NCI-H1092 (cell line): ENCODE measurements around the gene CHD1L.
A peak's percentile ranks its signal among the peaks of the same experiment; 100 is the strongest.
"Not testable (repeated sequence)": the region's sequence is repeated elsewhere in the genome, so short reads cannot be mapped to it uniquely, and the experiment has no call there.

ENCODE experiments used
- DNase-seq: peaks from one replicate; lab custom pipeline; 2025; lab: John Stamatoyannopoulos, UW

The CHD1L gene

DNA sequence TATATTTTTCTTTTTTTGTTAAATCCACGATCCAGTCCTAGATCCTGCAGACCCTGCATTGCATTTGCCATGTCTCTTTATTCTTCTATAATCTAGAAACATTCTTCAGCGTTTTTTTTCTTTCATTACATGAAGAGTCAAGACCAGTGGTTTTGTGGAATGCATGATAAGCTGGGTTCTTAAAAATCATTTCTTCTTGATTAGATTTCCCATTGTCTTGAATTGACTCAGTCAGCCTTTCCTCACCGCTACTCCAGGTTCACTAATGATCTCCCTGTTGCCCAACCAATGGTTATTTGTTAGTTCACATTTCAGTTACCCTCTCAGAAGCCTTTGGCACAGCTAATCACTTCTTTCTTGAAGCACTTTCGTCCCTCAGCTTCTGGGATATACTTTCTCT, 25.2 kb downstream of the CHD1L start:
- DNase-seq: no peak

GRCh38 chr1:147270721-147271120, 28.2 kb downstream of the CHD1L start:
- no peak for DNase-seq

DNA sequence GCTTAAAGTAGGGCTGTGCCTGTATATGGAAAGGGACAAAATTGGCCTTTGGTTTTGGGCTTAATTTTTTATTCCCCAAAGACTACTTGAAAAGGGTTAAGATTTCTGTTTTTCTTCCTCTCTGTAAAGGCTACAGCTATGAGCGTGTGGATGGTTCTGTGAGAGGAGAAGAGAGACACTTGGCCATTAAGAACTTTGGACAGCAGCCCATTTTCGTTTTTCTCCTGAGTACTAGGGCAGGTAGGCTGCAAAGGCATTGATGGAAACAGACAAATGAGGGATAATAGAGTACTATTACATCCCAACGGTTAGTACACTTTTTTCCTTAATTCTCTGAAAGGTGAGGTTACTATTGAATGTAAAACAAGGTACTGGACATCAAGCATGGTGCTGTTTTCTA, 29.6 kb downstream of the CHD1L start:
- no peak for DNase-seq

DNA sequence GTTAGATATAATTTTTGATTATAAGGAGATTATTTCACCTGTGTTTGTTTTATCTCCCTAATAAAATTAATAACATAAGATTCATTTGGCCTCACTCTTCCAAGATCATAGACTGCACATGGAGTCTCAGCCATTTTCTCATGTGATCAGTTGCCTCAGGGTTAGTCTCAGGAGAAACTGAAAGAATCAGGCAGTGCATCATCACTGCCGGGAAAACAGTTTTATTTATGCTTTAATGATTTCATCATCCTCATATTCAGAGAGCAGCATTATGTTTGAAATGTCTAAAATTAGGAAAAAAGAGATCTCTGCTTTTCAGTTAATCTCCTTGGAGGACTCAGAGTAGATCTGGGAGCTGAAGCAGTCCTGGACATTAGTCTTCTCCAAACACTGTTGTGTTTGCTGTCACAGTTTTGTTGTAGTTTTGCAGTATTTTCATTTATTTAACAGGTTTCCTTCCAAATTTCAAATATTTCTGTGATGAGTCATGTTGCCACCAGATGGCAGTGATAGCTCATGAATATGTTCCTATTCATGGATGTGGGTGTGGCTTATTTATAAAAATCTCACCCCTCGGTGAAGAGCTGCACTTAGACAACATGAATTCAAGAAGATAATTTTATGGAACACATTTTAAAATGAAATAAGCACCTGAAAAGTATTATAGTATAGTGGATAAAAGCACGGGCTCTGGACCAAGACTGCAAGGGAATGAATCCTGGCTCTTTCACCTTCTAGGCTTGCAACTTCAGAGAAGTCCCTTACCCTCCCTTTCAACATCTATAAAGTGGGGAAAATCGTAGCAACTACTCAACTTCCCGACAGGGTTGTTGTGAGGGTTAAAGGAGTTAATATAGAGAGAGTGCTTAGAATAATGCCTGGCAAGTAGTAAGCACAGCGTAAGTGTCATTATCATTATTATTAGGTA, 31.2 kb downstream of the CHD1L start:
- peak; percentile 51 for DNase-seq

GRCh38 chr1:147281950-147282349, 39.5 kb downstream of the CHD1L start:
- DNase-seq: no peak

- DNase-seq: no peak
Observed at GRCh38 chr1:147283011-147283410, 40.5 kb downstream of the CHD1L start.

DNA sequence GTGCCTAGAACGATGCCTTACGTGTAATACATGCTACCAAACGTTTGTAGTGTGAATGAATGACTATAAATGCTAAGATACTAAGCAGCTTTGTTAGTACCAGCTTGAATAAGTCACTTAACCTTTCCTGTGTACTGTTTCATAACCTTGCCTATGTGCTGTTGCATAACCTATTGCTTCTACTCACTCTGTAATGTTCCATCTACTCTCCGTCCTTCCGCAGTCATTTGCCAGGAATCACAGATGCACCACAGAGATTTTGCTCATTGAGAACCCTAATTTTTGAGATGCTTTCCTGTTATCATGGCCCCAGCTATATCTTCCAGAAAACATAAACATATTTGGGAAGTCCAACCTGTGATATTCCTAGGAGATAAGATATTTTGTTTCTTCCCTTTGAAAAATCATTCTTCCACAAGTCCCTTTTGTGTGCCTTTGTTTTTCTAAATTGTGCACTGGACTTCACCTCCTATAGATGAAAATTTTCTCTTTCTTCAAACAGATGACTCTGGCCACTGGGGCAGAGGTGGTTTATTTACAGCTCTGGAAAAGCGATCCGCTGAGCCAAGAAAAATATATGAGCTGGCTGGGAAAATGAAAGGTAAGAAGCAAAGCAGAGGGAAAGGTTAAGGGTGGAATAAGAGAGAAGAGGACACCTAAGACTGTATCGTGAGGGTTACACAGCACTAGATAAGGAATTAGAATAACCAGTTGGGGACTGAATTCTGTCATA, 44.8 kb downstream of the CHD1L start:
- no peak for DNase-seq

DNA sequence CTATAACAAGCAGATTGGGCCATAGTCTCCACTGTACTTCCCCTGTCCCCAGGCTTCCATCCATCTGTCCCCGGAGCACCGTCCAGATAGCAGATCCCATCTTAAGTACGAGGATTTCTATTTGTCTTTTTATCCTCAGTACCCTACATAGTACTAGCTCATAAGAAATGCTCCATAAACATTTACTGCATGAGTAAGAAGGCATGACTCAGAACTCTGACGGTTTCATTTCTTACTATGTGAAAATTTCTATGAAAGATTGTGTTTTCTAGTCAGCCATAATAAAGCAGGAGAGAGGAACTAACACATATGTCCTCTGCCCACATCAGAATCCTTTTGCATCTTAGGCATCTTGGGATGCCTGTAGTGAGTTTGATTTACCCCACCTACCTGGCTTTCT, 49.5 kb downstream of the CHD1L start:
- no peak for DNase-seq

- no peak for DNase-seq
Observed at GRCh38 chr1:147292631-147293251, 50.3 kb downstream of the CHD1L start.

DNA sequence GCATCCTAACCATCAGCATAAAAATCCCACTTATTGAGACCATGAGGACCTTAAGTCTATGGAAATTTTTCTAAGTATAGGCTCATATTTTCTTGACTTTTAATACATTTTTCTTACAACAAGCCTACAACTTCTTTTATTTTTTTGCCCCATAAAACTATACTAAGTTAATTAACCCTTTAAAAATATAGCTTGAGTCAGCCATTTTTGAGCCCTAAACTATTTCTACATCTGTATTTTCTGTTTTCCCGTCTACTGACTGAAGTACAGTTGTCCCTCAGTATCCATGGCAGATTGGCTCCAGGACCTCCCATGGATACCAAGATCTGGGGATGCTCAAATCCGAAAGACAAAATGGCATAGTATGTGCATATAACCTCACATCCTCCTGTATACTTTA, 55.0 kb downstream of the CHD1L start:
- DNase-seq: no peak

- DNase-seq: not testable (repeated sequence)
Observed at GRCh38 chr1:147305803-147306202, 63.3 kb downstream of the CHD1L start.

GRCh38 chr1:147316968-147317367, 74.5 kb downstream of the CHD1L start:
- no peak for DNase-seq

DNA sequence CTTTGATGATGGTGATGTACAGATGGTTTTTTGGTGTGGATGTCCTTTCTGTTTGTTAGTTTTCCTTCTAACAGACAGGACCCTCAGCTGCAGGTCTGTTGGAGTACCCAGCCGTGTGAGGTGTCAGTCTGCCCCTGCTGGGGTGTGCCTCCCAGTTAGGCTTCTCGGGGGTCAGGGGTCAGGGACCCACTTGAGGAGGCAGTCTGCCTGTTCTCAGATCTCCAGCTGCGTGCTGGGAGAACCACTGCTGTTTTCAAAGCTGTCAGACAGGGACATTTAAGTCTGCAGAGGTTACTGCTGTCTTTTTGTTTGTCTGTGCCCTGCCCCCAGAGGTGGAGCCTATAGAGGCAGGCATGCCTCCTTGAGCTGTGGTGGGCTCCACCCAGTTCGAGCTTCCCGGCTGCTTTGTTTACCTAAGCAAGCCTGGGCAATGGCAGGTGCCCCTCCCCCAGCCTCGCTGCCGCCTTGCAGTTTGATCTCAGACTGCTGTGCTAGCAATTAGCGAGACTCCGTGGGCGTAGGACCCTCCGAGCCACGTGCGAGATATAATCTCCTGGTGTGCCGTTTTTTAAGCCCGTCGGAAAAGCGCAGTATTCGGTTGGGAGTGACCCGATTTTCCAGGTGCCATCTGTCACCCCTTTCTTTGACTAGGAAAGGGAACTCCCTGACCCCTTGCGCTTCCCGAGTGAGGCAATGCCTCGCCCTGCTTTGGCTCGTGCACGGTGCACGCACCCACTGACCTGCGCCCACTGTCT, 84.6 kb downstream of the CHD1L start:
- not testable (repeated sequence) for DNase-seq

DNA sequence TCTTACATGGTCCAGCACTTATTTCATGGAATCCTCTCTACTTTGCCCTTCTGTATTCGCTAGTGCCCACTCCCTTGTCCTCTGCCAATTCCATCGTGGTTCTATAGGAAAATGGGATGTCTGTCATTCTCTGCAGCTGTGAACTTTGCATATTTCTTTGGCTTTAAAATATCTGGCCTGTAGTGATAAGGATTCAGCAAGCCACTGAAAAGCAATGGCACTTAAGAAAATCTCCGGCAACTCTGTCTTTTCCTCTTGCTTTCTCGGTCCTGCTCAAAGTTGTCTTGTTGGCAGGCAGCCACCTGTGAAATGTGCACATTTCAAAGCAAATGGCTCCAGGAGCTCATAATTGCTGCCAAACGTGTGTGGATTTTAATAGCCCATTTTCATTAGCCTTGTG, 91.8 kb downstream of the CHD1L start:
- DNase-seq: no peak

DNA sequence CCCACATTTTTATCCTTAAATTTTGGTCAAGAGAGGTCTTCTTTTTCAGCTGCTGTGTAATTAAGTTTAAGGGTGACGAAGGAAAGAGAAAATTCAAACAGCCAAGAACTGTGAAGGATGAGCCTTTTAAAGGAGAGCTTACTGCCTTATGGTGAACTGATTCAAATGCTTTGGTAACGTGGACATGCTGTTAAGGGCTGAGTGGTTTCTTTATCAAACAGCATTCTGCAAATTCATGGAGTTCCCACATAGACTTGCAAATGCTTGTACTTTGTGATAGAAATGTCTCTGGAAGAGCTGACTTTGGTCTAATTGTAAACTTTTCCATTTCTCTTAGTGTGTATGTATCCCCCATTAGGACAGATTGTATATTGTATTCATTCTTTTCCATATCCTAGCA, 93.8 kb downstream of the CHD1L start:
- DNase-seq: no peak

DNA sequence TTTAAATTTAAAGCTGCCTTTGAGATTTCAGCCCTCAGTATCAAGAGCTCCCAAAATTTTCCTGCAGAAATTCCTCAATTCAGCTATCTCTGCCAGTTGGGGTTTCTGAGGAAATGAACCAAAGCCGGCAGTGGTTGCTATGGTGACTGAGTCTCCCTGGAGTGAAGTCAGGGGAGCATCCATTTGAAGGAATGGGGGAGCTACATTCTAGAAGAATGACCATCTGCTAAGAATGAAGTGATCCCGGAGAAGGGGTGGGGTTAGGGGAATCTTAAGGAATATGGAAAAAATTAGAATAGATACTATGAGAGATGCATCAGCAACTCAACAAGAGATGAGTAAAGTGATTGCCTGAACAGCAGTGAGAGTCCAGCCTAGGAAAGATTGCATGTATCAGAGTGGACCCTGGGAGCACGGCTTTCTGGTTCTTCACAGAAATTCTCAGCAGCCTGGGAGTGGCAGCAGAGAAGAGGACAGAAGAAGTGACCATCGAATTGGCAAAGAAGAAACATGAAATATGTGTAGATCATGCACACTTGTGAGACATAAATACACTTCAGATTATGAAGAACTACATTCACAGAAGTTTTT, 94.7 kb downstream of the CHD1L start:
- DNase-seq: no peak

DNA sequence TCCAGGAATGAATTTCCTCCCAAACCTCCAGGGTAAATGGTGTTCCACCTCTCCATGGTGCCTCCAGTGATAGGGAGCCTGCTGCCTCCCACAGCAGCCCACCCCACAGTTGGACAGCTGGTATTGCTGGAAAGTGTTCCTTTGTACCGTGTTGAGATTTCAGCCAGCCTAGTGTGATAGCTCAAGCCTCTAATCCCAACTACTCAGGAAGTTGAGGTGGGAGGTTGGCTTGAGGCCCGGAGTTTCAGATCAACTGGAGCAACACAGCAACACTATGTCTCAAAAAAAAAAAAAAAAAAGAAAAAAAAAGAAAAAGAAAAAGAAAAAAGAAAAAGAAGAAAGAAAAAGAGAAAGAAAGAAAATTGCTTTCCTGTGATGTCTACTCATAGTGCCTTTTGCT, 96.1 kb downstream of the CHD1L start:
- DNase-seq: no peak

DNA sequence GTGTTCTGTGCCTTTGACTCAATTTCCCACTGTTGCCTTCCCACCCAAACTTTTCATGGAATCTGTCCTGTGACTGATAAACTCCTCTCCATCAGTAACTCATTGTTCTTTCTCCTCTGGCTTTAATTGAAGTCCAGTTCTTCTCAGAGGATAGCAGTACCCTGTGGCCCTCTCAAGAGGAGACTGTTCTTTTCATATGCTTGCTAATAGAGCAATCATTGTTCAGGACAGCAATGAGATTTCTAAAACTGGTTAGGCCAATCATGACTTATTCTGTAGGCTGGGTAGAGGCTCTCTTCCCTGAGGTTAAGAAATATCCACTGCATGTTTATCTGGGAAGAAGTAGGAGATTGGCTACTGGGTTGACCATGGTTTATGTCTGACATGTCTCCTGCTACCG, 98.8 kb downstream of the CHD1L start:
- no peak for DNase-seq
